HepG2 (cell line): ENCODE results near the gene NCOA1. TPM values are rescaled to one million over a fixed set of nuclear protein-coding genes. Genes with fewer than 3 reads are reported as not detected.

Experiments used
- ATAC-seq: fragments of 200-7000 bp; cut with Tn5 transposase; 3 replicates; pipeline ENCODE4 v1.9.1; 2020; ENCODE audit warnings: mild to moderate bottlenecking, moderate library complexity
- BruUV-seq: library from RNA; stranded (reverse); fragments of 400-500 nt; replicated peaks from 2 replicates; lab custom pipeline; 2021; lab: Mats Ljungman, UMichigan
- CTCF ChIA-PET: fragments of 300-600 bp; formaldehyde crosslinking; extraction: SDS; loops from one replicate; lab custom pipeline; 2021; ENCODE audit warnings: low total read pairs, inconsistent platforms, low intra/inter-chr PET ratio; lab: Yijun Ruan, JAX
- POLR2A ChIA-PET: fragments of 350-600 bp; sonication (Branson Sonifier 250); formaldehyde crosslinking; loops from one replicate; lab custom pipeline; 2020; ENCODE audit warnings: antibody characterized with exemption, inconsistent platforms; lab: Yijun Ruan, JAX
- DNase-seq: peaks from one replicate; pipeline ENCODE4 v3.0.0-alpha.2; 2015; ENCODE audit warnings: low spot score
- FAIRE-seq: peaks from 3 replicates; lab custom pipeline; 2011; peaks lifted over from hg19 to GRCh38; lab: Jason Lieb, UNC
- H2AFZ ChIP-seq: one replicate; pipeline ENCODE4 v1.6.1; 2011; ENCODE audit warnings: low read length, inconsistent platforms
- H3K27ac ChIP-seq: fragments of 300-600 bp; 3 replicates; pipeline ENCODE4 v1.8.0; 2011; ENCODE audit warnings: mixed run types, mild to moderate bottlenecking, mixed read lengths, low read length, inconsistent platforms; ENCODE audit not compliant: insufficient read depth; ENCODE audit errors: extremely low read length
- H3K27me3 ChIP-seq, 2 experiments: fragments of 200-600 bp in 1 of 2; 2 replicates in 1 of 2; 3 replicates in 1 of 2; pipeline versions ENCODE4 v1.6.0 to v1.8.0; 2011; ENCODE audit warnings: low read length in 2 of 2, mild to moderate bottlenecking in 2 of 2, moderate library complexity in 2 of 2, inconsistent platforms in 1 of 2; ENCODE audit not compliant: insufficient read depth in 2 of 2, control insufficient read depth in 1 of 2
- H3K36me3 ChIP-seq, 2 experiments: fragments of 200-600 bp in 1 of 2; replicated peaks in 1 of 2; 2 replicates in 1 of 2; 3 replicates in 1 of 2; pipeline versions ENCODE4 v1.5.1 to v1.8.0; 2011; ENCODE audit warnings: low read length in 2 of 2, inconsistent platforms in 1 of 2; ENCODE audit not compliant: insufficient read depth in 2 of 2, control insufficient read depth in 1 of 2
- H3K4me1 ChIP-seq: 2 replicates; pipeline ENCODE4 v1.5.1; 2012; ENCODE audit warnings: low read length, inconsistent platforms; ENCODE audit not compliant: insufficient read depth
- H3K4me2 ChIP-seq: 2 replicates; pipeline ENCODE4 v1.6.0; 2011; ENCODE audit warnings: low read depth, low read length, inconsistent platforms
- H3K4me3 ChIP-seq, 3 experiments: fragments of 200-600 bp in 1 of 3; sonication (generic), shearing (Covaris generic) in 1 of 3; replicated peaks in 1 of 3; 2 replicates each; pipeline ENCODE4 v1.5.1; 2011 to 2016; ENCODE audit warnings: low read length in 3 of 3, inconsistent platforms in 2 of 3, low read depth in 2 of 3, mild to moderate bottlenecking in 2 of 3, control low read depth in 1 of 3, mixed read lengths in 1 of 3; ENCODE audit not compliant: insufficient read depth in 1 of 3
- H3K79me2 ChIP-seq: one replicate; pipeline ENCODE4 v1.6.1; 2011; ENCODE audit warnings: low read length, inconsistent platforms; ENCODE audit not compliant: insufficient read depth
- H3K9ac ChIP-seq: 2 replicates; pipeline ENCODE4 v1.6.0; 2011; ENCODE audit warnings: mild to moderate bottlenecking, low read depth, low read length, inconsistent platforms; ENCODE audit not compliant: insufficient read depth
- H3K9me3 ChIP-seq: 2 replicates; pipeline ENCODE4 v1.5.1; 2012; ENCODE audit warnings: mild to moderate bottlenecking, low read length
- H4K20me1 ChIP-seq: 2 replicates; pipeline ENCODE4 v1.6.0; 2011; ENCODE audit warnings: inconsistent platforms, mild to moderate bottlenecking, low read length, moderate library complexity; ENCODE audit not compliant: insufficient read depth
- ADNP ChIP-seq: sonication (generic); formaldehyde crosslinking; IDR thresholded peaks from 2 replicates; pipeline ENCODE4 v1.4.0; 2020; ENCODE audit warnings: missing genetic modification reagents
- BRD4 ChIP-seq: sonication (generic); formaldehyde crosslinking; IDR thresholded peaks from 2 replicates; pipeline ENCODE4 v1.4.0; 2020; ENCODE audit warnings: missing genetic modification reagents
- HDAC1 ChIP-seq: sonication (generic); formaldehyde crosslinking; IDR thresholded peaks from 2 replicates; pipeline ENCODE4 v1.5.1; 2020; ENCODE audit warnings: mild to moderate bottlenecking, missing genetic modification reagents
- HOXA3 ChIP-seq: sonication (generic); formaldehyde crosslinking; IDR thresholded peaks from 2 replicates; pipeline ENCODE4 v1.5.0; 2020; ENCODE audit warnings: missing genetic modification reagents
- IRF2 ChIP-seq: IDR thresholded peaks from 2 replicates; pipeline ENCODE4 v1.6.1; 2018; ENCODE audit warnings: missing genetic modification reagents, missing compliant biosample characterization
- SOX6 ChIP-seq, 2 experiments: fragments of 450-650 bp in 1 of 2; sonication (generic) in 1 of 2; formaldehyde crosslinking in 1 of 2; IDR thresholded peaks; 2 replicates each; pipeline versions ENCODE4 v1.4.0 to v1.6.1; 2017 to 2020; ENCODE audit warnings: antibody characterized with exemption in 1 of 2, mild to moderate bottlenecking in 1 of 2, missing genetic modification reagents in 1 of 2
- TRAFD1 ChIP-seq: sonication (generic); formaldehyde crosslinking; IDR thresholded peaks from 2 replicates; pipeline ENCODE4 v1.5.1; 2020; ENCODE audit warnings: missing genetic modification reagents, mild to moderate bottlenecking, borderline replicate concordance
- ZBED4 ChIP-seq: sonication (generic); formaldehyde crosslinking; IDR thresholded peaks from 2 replicates; pipeline ENCODE4 v1.4.0; 2020; ENCODE audit warnings: missing genetic modification reagents, borderline replicate concordance
- ZNF576 ChIP-seq: sonication (generic); formaldehyde crosslinking; IDR thresholded peaks from 2 replicates; pipeline ENCODE4 v1.4.0; 2020; ENCODE audit warnings: mild to moderate bottlenecking, missing genetic modification reagents
- ZNF629 ChIP-seq: sonication (generic); formaldehyde crosslinking; conservative IDR thresholded peaks from 2 replicates; pipeline ENCODE4 v1.5.0; 2020; ENCODE audit warnings: missing genetic modification reagents
- ZNF784 ChIP-seq: sonication (generic); formaldehyde crosslinking; IDR thresholded peaks from 2 replicates; pipeline ENCODE4 v1.5.1; 2020; ENCODE audit warnings: missing genetic modification reagents, mild to moderate bottlenecking, borderline replicate concordance
- WGBS: methylation state at CpG from one replicate; pipeline ENCODE4 v1.1.6; 2017; ENCODE audit warnings: low lambda C conversion rate; 5-methylcytosine and 5-hydroxymethylcytosine counted together
- in situ Hi-C: cut with HindIII; loops from 2 replicates; pipeline ENCODE4 v1.10.0; 2017; ENCODE audit warnings: low pct_unique_long_range_greater_than_20kb; ENCODE audit not compliant: extremely low pct_ligation_motif_present
- intact Hi-C: fragments of 100-400 bp; cut with micrococcal nuclease; formaldehyde crosslinking; loops from one replicate; pipeline ENCODE4 v1.10.0; 2022; ENCODE audit not compliant: unreplicated experiment
- polyA plus RNA-seq, 8 experiments: library from polyadenylated mRNA; depleted of rRNA in 3 of 8; stranded (reverse) in 7 of 8; unstranded in 1 of 8; fragments of >200 nt; fragmentation: Illumina TruSeq in 4 of 8; extraction: Trizol in 4 of 8; gene quantifications; 2 replicates each; pipeline versions ENCODE4 v1.2.1 to v1.2.3, GENCODE V29; 2011 to 2016; ENCODE audit warnings: low read depth in 4 of 8, missing spikeins in 1 of 8, mixed read lengths in 1 of 8; ENCODE audit not compliant: insufficient read depth in 1 of 8
- total RNA-seq, 5 experiments: library from RNA; depleted of rRNA; stranded (reverse); fragments of >200 nt; fragmentation: Illumina TruSeq; extraction: Trizol; gene quantifications; 2 replicates each; pipeline ENCODE4 v1.2.3, GENCODE V29; 2016; ENCODE audit warnings: low read depth in 1 of 5

The NCOA1 gene
- total and polyA plus RNA-seq, 2 of the 13 experiments (the other 11 are each of a cell fraction or from before 2014, with no cell fraction given), result 10.0 to 10.4 TPM

- H3K79me2 ChIP-seq, result no peaks in the 10 kb centered on the region
Observed at GRCh38 chr2:24566209-24566608, 75.2 kb downstream of the NCOA1 start.

GRCh38 chr2:24566630-24567029, 75.6 kb downstream of the NCOA1 start:
- ATAC-seq (no peak), FAIRE-seq (no peak), DNase-seq (no peak)
- WGBS, result 86% methylated on average over 5 of the region's 7 CpGs
- H3K4me3 ChIP-seq, result no peak overlapping the region
- POLR2A ChIA-PET, result no interaction called here
- in situ Hi-C loops, result no loop called here
- no peak overlapping the region for H3K9ac ChIP-seq
- no peaks in the 10 kb centered on the region for H3K79me2 ChIP-seq
- H4K20me1 ChIP-seq, result no peaks in the 10 kb centered on the region
- H3K27me3 ChIP-seq, result no peaks in the 10 kb centered on the region
- intact Hi-C loops, result no loop called here
- H3K4me2 ChIP-seq, result no peak overlapping the region
- H3K9me3 ChIP-seq, result peaks cover 11% of the 10 kb centered on the region
- no TSS peak for BruUV-seq
- TF ChIP-seq ZNF629 (no peak), ZBED4 (CRISPR knock-in tag) (no peak), BRD4 (CRISPR knock-in tag) (no peak), TRAFD1 (CRISPR knock-in tag) (no peak), HOXA3 (CRISPR knock-in tag) (no peak), ZNF576 (CRISPR knock-in tag) (no peak), IRF2 (CRISPR knock-in tag) (no peak)
- H3K4me1 ChIP-seq, result no peaks in the 10 kb centered on the region
- H2AFZ ChIP-seq, result no peak overlapping the region
- CTCF ChIA-PET, result no interaction called here
- no peak overlapping the region for H3K27ac ChIP-seq
- peaks cover 0 to 2% of the 10 kb centered on the region in 2 experiments; a peak in 2 of 5 replicates for H3K36me3 ChIP-seq

More at GRCh38 chr2:24566209-24566608, 75.2 kb downstream of the NCOA1 start:
- no peak for TF ChIP-seq ADNP (CRISPR knock-in tag)
- TF ChIP-seq BRD4 (CRISPR knock-in tag), result no peak
- TF ChIP-seq SOX6 (IDR thresholded peaks at IDR 0.05), result no peak
- TF ChIP-seq SOX6 (CRISPR knock-in tag; IDR thresholded peaks at IDR 0.05), result no peak
- TF ChIP-seq ZNF784, result no peak
- TF ChIP-seq HDAC1 (CRISPR knock-in tag), result no peak
- DNase-seq (no peak), FAIRE-seq (no peak), ATAC-seq (no peak)
- ChIA-PET POLR2A (no interaction called here), CTCF (no interaction called here)
- intact Hi-C loops, result no loop called here
- no peaks in the 10 kb centered on the region for H3K4me1 ChIP-seq
- peaks cover 11% of the 10 kb centered on the region for H3K9me3 ChIP-seq
- H2AFZ ChIP-seq, result no peak overlapping the region
- 73% methylated on average over 3 of the region's 3 CpGs for WGBS
- H3K27ac ChIP-seq, result no peak overlapping the region
- H3K36me3 ChIP-seq, result peaks cover 0 to 2% of the 10 kb centered on the region in 2 experiments; a peak in 2 of 5 replicates
- no peak overlapping the region for H3K4me3 ChIP-seq
- BruUV-seq, result no TSS peak
- H3K27me3 ChIP-seq, result no peaks in the 10 kb centered on the region
- no peaks in the 10 kb centered on the region for H4K20me1 ChIP-seq
- no peak overlapping the region for H3K9ac ChIP-seq
- H3K4me2 ChIP-seq, result no peak overlapping the region
- in situ Hi-C loops, result no loop called here
